ENCODE results near the gene C1orf53. TPM values are rescaled to one million over a fixed set of nuclear protein-coding genes. Genes with fewer than 3 reads are reported as not detected.

C1orf53 gene
- total and polyA plus RNA-seq, 2 donors (not counting 1 experiment from before 2014, with no cell fraction given), result 0.24 TPM; not detected in 1

GRCh38 chr1:197896301-197896700 is 6.1 kb upstream of the C1orf53 start:
- Histone ChIP-seq H3K36me3 (replicated peaks in 1 of 2; ENCODE audit: control extremely low read depth in 1 of 2, control insufficient read depth in 1 of 2, extremely low read depth in 1 of 2, insufficient read depth in 2 of 2, low read length in 1 of 2) (no peaks in the 10 kb centered on the region), H3K4me1 (ENCODE audit: control insufficient read depth in 2 of 2, insufficient read depth in 2 of 2, low read length in 2 of 2) (no peaks in the 10 kb centered on the region), H3K4me2 (replicated peaks; ENCODE audit: low read depth, low read length, poor library complexity, severe bottlenecking) (no peak overlapping the region), H3K9ac (ENCODE audit: low read length) (no peak overlapping the region), H3K79me2 (ENCODE audit: control insufficient read depth, insufficient read depth, low read length) (no peaks in the 10 kb centered on the region), H2AFZ (ENCODE audit: insufficient read depth, low read depth, low read length, poor library complexity, severe bottlenecking) (no peak overlapping the region), H4K20me1 (ENCODE audit: control insufficient read depth, insufficient read depth, low read length, poor library complexity, severe bottlenecking) (no peaks in the 10 kb centered on the region), H3K9me3 (ENCODE audit: control extremely low read depth in 1 of 3, control insufficient read depth in 2 of 3, insufficient read depth in 1 of 3, low read length in 2 of 3) (no peaks in the 10 kb centered on the region), H3K4me3 (ENCODE audit: control extremely low read depth in 1 of 5, extremely low read depth in 1 of 5, insufficient read depth in 1 of 5, low read depth in 2 of 5, low read length in 4 of 5) (no peak overlapping the region), H3K27ac (ENCODE audit: low read length in 2 of 2) (no peak overlapping the region), H3K27me3 (replicated peaks in 1 of 4; ENCODE audit: control extremely low read depth in 1 of 4, control insufficient read depth in 3 of 4, insufficient read depth in 4 of 4, low read length in 3 of 4) (peaks cover 0 to 32% (median 7%) of the 10 kb centered on the region in 4 experiments)
- intact Hi-C loops (cut with micrococcal nuclease), result no loop called here
- H3K27ac Mint-ChIP-seq, result no peak overlapping the region
- TF ChIP-seq EZH2 (IDR thresholded peaks at IDR 0.05; ENCODE audit: borderline replicate concordance, insufficient read depth, low read depth, low read length, poor library complexity, severe bottlenecking) (no peak), CTCF (IDR thresholded peaks at IDR 0.05) (no peak)
- CTCF ChIA-PET, result no interaction called here
- POLR2A ChIA-PET, result no interaction called here
- no peak for ATAC-seq (ENCODE audit: low read depth)
- no peak overlapping the region for H3K4me3 Mint-ChIP-seq
- no peaks in the 10 kb centered on the region for H3K9me3 Mint-ChIP-seq (ENCODE audit: insufficient read depth)
- peaks cover under 1% of the 10 kb centered on the region for H3K4me1 Mint-ChIP-seq
- no peak for DNase-seq
- H3K27me3 Mint-ChIP-seq, result peaks cover 50% of the 10 kb centered on the region
- no CpG with 5 or more reads among the region's 2 CpGs for WGBS (ENCODE audit: insufficient coverage)

GRCh38 chr1:197899037-197899436 is 3.4 kb upstream of the C1orf53 start:
- no peak overlapping the region for H3K27ac Mint-ChIP-seq
- ATAC-seq (ENCODE audit: low read depth), result no peak
- POLR2A ChIA-PET, result no interaction called here

More at GRCh38 chr1:197899037-197899436, 3.4 kb upstream of the C1orf53 start:
- no peak for DNase-seq
- H3K36me3 ChIP-seq (replicated peaks in 1 of 2; ENCODE audit: control extremely low read depth in 1 of 2, control insufficient read depth in 1 of 2, extremely low read depth in 1 of 2, insufficient read depth in 2 of 2, low read length in 1 of 2), result no peaks in the 10 kb centered on the region
- no peak overlapping the region for H3K4me2 ChIP-seq (replicated peaks; ENCODE audit: low read depth, low read length, poor library complexity, severe bottlenecking)
- CTCF ChIA-PET, result interaction anchor here (0.7 to 1.7 kb wide), 2 partner anchors 30 to 379 kb away, joined by 3 to 5 read pairs; no protein-coding TSS in a partner anchor
- no peak overlapping the region for H3K4me3 Mint-ChIP-seq
- no peaks in the 10 kb centered on the region for H4K20me1 ChIP-seq (ENCODE audit: control insufficient read depth, insufficient read depth, low read length, poor library complexity, severe bottlenecking)
- no peak overlapping the region for H3K27ac ChIP-seq (ENCODE audit: low read length in 2 of 2)
- TF ChIP-seq CTCF (IDR thresholded peaks at IDR 0.05) (no peak), EZH2 (IDR thresholded peaks at IDR 0.05; ENCODE audit: borderline replicate concordance, insufficient read depth, low read depth, low read length, poor library complexity, severe bottlenecking) (no peak)
- H3K27me3 Mint-ChIP-seq, result peaks cover 45% of the 10 kb centered on the region
- peaks cover 17% of the 10 kb centered on the region for H3K4me1 Mint-ChIP-seq
- intact Hi-C loops (cut with micrococcal nuclease), result no loop called here
- no CpG with 5 or more reads among the region's 1 CpG for WGBS (ENCODE audit: insufficient coverage)
- H3K4me3 ChIP-seq (ENCODE audit: control extremely low read depth in 1 of 5, extremely low read depth in 1 of 5, insufficient read depth in 1 of 5, low read depth in 2 of 5, low read length in 4 of 5), result no peak overlapping the region
- peaks cover 13 to 15% of the 10 kb centered on the region in 2 donors for H3K4me1 ChIP-seq (ENCODE audit: control insufficient read depth in 2 of 2, insufficient read depth in 2 of 2, low read length in 2 of 2)
- no peaks in the 10 kb centered on the region for H3K79me2 ChIP-seq (ENCODE audit: control insufficient read depth, insufficient read depth, low read length)
- no peak overlapping the region for H3K9ac ChIP-seq (ENCODE audit: low read length)
- no peak overlapping the region for H2AFZ ChIP-seq (ENCODE audit: insufficient read depth, low read depth, low read length, poor library complexity, severe bottlenecking)
- no peaks in the 10 kb centered on the region for H3K9me3 Mint-ChIP-seq (ENCODE audit: insufficient read depth)
- no peaks in the 10 kb centered on the region for H3K9me3 ChIP-seq (ENCODE audit: control extremely low read depth in 1 of 3, control insufficient read depth in 2 of 3, insufficient read depth in 1 of 3, low read length in 2 of 3)
- peaks cover 0 to 29% (median 16%) of the 10 kb centered on the region in 4 experiments for H3K27me3 ChIP-seq (replicated peaks in 1 of 4; ENCODE audit: control extremely low read depth in 1 of 4, control insufficient read depth in 3 of 4, insufficient read depth in 4 of 4, low read length in 3 of 4)

Data from B cell (primary cell).